Activated T-helper 1 cell treated with anti-CD3 and anti-CD28 coated beads, Interleukin-12 subunit alpha, Interleukin-12 subunit beta, Interleukin-2, Interleukin-4 antibody, amounts not matched to agents 30 ng/mL and 10 ng/mL and 1 ng/mL, durations not matched to agents 14 hours and 24 hours and 36 hours (primary cell): ENCODE data around the gene MEX3C. TPM values are rescaled to one million over a fixed set of nuclear protein-coding genes. Genes with fewer than 3 reads are reported as not detected.
A peak's percentile ranks its signal among the peaks of the same experiment; 100 is the strongest.

Experiments
- DNase-seq: peaks from one replicate; pipeline ENCODE4 v3.0.0; 2021; ENCODE audit warnings: low spot score
- H3K27ac Mint-ChIP-seq: one replicate; pipeline ENCODE4 v1.8.0; 2021; ENCODE audit warnings: mild to moderate bottlenecking, mixed read lengths
- H3K27me3 Mint-ChIP-seq: one replicate; pipeline ENCODE4 v1.8.0; 2022; ENCODE audit warnings: mild to moderate bottlenecking, moderate library complexity, mixed read lengths; ENCODE audit not compliant: insufficient read depth
- H3K36me3 Mint-ChIP-seq: one replicate; pipeline ENCODE4 v1.8.0; 2021; ENCODE audit warnings: low read depth, mixed read lengths
- H3K4me1 Mint-ChIP-seq: one replicate; pipeline ENCODE4 v1.8.0; 2021; ENCODE audit warnings: low read depth, mixed read lengths
- H3K4me3 Mint-ChIP-seq: one replicate; pipeline ENCODE4 v1.8.0; 2021; ENCODE audit warnings: mild to moderate bottlenecking, moderate library complexity, mixed read lengths
- H3K9me3 Mint-ChIP-seq: one replicate; pipeline ENCODE4 v1.8.0; 2021; ENCODE audit warnings: mixed read lengths
- intact Hi-C: fragments of 100-400 bp; cut with micrococcal nuclease; formaldehyde crosslinking; loops from one replicate; pipeline ENCODE4 v1.15.1; 2024
- total RNA-seq: library from RNA; stranded (reverse); gene quantifications from 2 replicates; pipeline ENCODE4 v1.2.3, GENCODE V29; 2022

MEX3C gene
- total RNA-seq = 67.6 and 68.0 TPM in 2 replicates

GRCh38 chr18:51197661-51198424 lies at the start of gene MEX3C:
TSS of gene MEX3C (minus strand) at chr18:51197681. CDS start at chr18:51197320, 361 bp downstream.
- Mint-ChIP-seq H3K4me3 (peak within 1 kb of the TSS; percentile 96), H3K36me3 (peaks cover 18% of the 10 kb centered on the region), H3K4me1 (peaks cover 28% of the 10 kb centered on the region), H3K27ac (peak within 1 kb of the TSS; percentile 99), H3K27me3 (no peaks in the 10 kb centered on the region), H3K9me3 (no peaks in the 10 kb centered on the region)
- intact Hi-C loops = loop anchor here (1.0 to 5.0 kb wide), 15 partner anchors 10 to 1705 kb away; partner anchors contain the start of genes ACAA2, CXXC1, ELAC1 and MRO
- peak; percentile 99 for DNase-seq

- H3K4me1 Mint-ChIP-seq = peaks cover 10% of the 10 kb centered on the region
These were observed 43.7 kb upstream of the MEX3C start for GRCh38 chr18:51241226-51241625.

GRCh38 chr18:51236225-51236624 lies 38.7 kb upstream of the MEX3C start:
- no peaks in the 10 kb centered on the region for H3K27me3 Mint-ChIP-seq
- no peak for DNase-seq
- H3K4me1 Mint-ChIP-seq = peaks cover 31% of the 10 kb centered on the region
- H3K36me3 Mint-ChIP-seq = no peaks in the 10 kb centered on the region
- H3K9me3 Mint-ChIP-seq = no peaks in the 10 kb centered on the region
- intact Hi-C loops = no loop called here
- peak overlapping the region; percentile 73 for H3K27ac Mint-ChIP-seq
- H3K4me3 Mint-ChIP-seq = no peak overlapping the region

More at GRCh38 chr18:51241226-51241625, 43.7 kb upstream of the MEX3C start:
- Mint-ChIP-seq H3K4me3 (no peak overlapping the region), H3K27me3 (no peaks in the 10 kb centered on the region), H3K36me3 (no peaks in the 10 kb centered on the region), H3K27ac (no peak overlapping the region), H3K9me3 (no peaks in the 10 kb centered on the region)
- intact Hi-C loops = no loop called here
- no peak for DNase-seq

GRCh38 chr18:51235009-51235789 lies 37.7 kb upstream of the MEX3C start:
- H3K27ac Mint-ChIP-seq = peak overlapping the region; percentile 48
- H3K27me3 Mint-ChIP-seq = no peaks in the 10 kb centered on the region
- intact Hi-C loops = loop anchor here (1.0 to 2.0 kb wide), 3 partner anchors 24 to 84 kb away; no protein-coding TSS in a partner anchor
- peaks cover 31% of the 10 kb centered on the region for H3K4me1 Mint-ChIP-seq
- no peaks in the 10 kb centered on the region for H3K9me3 Mint-ChIP-seq
- peak overlapping the region; percentile 16 for H3K4me3 Mint-ChIP-seq
- H3K36me3 Mint-ChIP-seq = no peaks in the 10 kb centered on the region
- peak; percentile 11 for DNase-seq

- Mint-ChIP-seq H3K4me3 (no peak overlapping the region), H3K9me3 (no peaks in the 10 kb centered on the region), H3K27me3 (no peaks in the 10 kb centered on the region), H3K27ac (peak overlapping the region; percentile 48), H3K4me1 (peaks cover 31% of the 10 kb centered on the region), H3K36me3 (no peaks in the 10 kb centered on the region)
- no peak for DNase-seq
- intact Hi-C loops = loop anchor here (1.0 to 2.0 kb wide), 3 partner anchors 23 to 84 kb away; no protein-coding TSS in a partner anchor
These were observed 36.9 kb upstream of the MEX3C start for GRCh38 chr18:51234117-51235008.

DNA sequence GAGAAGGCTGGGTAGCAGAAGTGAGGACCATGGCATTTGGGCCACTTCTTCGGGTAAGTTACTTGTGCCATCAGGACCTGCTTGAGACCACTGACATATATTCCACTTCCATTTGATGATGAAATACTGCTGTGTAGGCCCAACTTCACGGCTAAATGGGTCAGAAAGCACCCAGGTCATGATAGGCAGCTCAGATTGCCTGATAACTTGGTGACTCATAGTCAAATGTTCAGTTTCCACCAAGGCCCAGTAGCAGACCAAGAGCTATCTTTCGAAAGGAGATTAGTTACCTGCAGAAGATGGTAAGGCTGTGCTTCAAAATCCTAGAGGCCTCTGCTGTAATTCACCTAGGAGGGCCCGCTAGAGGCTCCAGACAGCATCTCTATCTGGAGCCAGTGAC lies 31.8 kb upstream of the MEX3C start:
- Mint-ChIP-seq H3K4me3 (no peak overlapping the region), H3K9me3 (peaks cover 18% of the 10 kb centered on the region), H3K36me3 (peaks cover 3% of the 10 kb centered on the region), H3K4me1 (peaks cover 2% of the 10 kb centered on the region), H3K27ac (no peak overlapping the region), H3K27me3 (no peaks in the 10 kb centered on the region)
- DNase-seq = no peak
- intact Hi-C loops = no loop called here

DNA sequence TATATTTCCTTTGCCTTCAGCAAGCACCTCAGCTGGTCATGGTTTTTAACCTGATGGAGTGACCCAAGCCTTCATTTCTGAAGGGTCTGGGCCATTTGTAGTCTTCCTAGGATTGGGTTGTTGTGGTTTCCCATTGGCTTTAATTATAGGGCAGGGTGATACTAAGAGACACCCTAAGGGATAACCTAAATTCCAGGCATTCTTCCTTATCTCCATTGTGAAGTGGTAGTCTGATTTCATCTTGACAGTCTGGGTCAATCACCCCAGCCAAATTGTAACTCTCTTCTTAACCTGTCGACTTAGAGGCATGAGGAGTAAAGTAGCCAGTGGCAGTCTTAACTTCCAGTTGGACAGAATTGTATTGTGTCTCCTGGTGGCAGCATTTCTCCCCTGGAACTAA lies 30.2 kb upstream of the MEX3C start:
- no peaks in the 10 kb centered on the region for H3K27me3 Mint-ChIP-seq
- DNase-seq = no peak
- no peaks in the 10 kb centered on the region for H3K4me1 Mint-ChIP-seq
- no peak overlapping the region for H3K27ac Mint-ChIP-seq
- H3K36me3 Mint-ChIP-seq = peaks cover 3% of the 10 kb centered on the region
- intact Hi-C loops = no loop called here
- H3K4me3 Mint-ChIP-seq = no peak overlapping the region
- H3K9me3 Mint-ChIP-seq = peaks cover 18% of the 10 kb centered on the region

DNA sequence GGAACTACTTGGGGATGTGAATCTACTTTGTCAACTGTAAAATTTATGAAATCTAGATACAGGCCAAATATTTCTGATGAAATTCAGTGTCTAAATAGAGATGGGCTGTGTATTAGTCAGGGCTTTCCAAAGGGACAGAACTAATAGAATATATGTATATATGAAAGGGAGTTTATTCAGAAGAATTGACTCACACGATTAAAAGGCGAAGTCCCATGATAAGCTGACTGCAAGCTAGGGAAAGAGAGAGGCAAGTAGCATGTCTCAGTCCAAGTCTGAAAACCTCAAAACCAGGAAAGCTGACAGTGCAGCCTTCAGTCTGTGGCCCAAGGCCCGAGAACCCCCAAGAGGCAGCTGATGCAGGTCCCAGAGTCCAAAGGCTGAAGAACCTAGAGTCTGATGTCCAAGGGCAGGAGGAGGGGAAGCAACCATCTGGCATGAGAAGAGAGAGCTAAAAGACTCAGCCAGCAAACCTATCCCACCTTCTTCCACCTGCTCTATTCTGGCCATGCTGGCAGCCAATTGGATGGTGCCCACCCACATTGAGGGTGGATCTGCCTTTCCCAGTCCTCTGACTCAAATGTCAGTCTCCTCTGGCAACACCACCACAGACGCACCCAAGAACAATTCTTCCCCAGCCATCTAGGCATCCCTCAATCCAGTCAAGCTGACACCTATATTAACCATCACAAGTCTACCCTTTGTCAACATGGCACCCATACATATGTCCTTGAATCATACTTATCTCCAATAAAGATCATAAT lies 29.3 kb upstream of the MEX3C start:
- Mint-ChIP-seq H3K4me1 (no peaks in the 10 kb centered on the region), H3K9me3 (peaks cover 24% of the 10 kb centered on the region), H3K36me3 (peaks cover 5% of the 10 kb centered on the region), H3K27me3 (peaks cover 2% of the 10 kb centered on the region), H3K27ac (no peak overlapping the region), H3K4me3 (no peak overlapping the region)
- DNase-seq = no peak
- intact Hi-C loops = no loop called here

- no peak overlapping the region for H3K27ac Mint-ChIP-seq
- intact Hi-C loops = no loop called here
- H3K4me3 Mint-ChIP-seq = no peak overlapping the region
- H3K4me1 Mint-ChIP-seq = no peaks in the 10 kb centered on the region
- peaks cover 5% of the 10 kb centered on the region for H3K36me3 Mint-ChIP-seq
- DNase-seq = no peak
- peaks cover 2% of the 10 kb centered on the region for H3K27me3 Mint-ChIP-seq
- H3K9me3 Mint-ChIP-seq = peaks cover 28% of the 10 kb centered on the region
These were observed 28.6 kb upstream of the MEX3C start for GRCh38 chr18:51226068-51226467.

- Mint-ChIP-seq H3K4me3 (no peak overlapping the region), H3K4me1 (peaks cover 14% of the 10 kb centered on the region), H3K9me3 (no peaks in the 10 kb centered on the region), H3K36me3 (no peaks in the 10 kb centered on the region), H3K27ac (no peak overlapping the region), H3K27me3 (no peaks in the 10 kb centered on the region)
- intact Hi-C loops = loop anchor here (5.0 kb wide), 1 partner anchor 925 kb away; the partner anchor contains the start of gene CXXC1
- no peak for DNase-seq
These were observed 15.1 kb upstream of the MEX3C start for GRCh38 chr18:51212606-51213005.

DNA sequence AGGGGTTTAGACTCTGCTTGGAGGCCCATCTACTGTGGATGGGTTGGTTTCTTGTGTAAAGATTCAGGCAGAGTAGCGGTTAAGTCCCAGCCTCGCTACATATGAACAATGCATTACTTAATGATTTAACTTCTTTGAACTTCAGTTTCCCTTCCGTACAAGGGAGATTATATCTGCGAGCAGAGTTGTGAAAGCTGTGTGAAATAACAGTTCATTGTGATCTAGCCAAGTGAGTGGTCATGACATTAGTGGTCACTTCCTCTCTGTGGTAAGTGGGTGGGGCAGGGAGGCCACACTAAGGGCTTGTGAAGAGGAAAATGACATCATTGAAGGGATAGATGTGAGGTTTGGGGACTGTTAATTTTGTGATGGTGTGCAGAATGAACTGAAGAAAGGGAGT lies 14.1 kb upstream of the MEX3C start:
- peaks cover 2% of the 10 kb centered on the region for H3K27me3 Mint-ChIP-seq
- intact Hi-C loops = loop anchor here (1.0 to 5.0 kb wide), 5 partner anchors 14 to 924 kb away; partner anchors contain the start of genes CXXC1 and MEX3C
- H3K9me3 Mint-ChIP-seq = no peaks in the 10 kb centered on the region
- H3K27ac Mint-ChIP-seq = peak overlapping the region; percentile 62
- H3K4me1 Mint-ChIP-seq = peaks cover 14% of the 10 kb centered on the region
- H3K4me3 Mint-ChIP-seq = peak overlapping the region; percentile 7
- peak; percentile 63 for DNase-seq
- H3K36me3 Mint-ChIP-seq = no peaks in the 10 kb centered on the region
